Endothelial cell of umbilical vein (primary cell): Measurements from ENCODE around the gene MAP3K19. TPM values are rescaled to one million over a fixed set of nuclear protein-coding genes. Genes with fewer than 3 reads are reported as not detected.

ENCODE experiments used
- BruUV-seq: library from RNA; stranded (reverse); fragments of 400-500 nt; replicated peaks from 2 replicates; lab custom pipeline; 2021; lab: Mats Ljungman, UMichigan
- CTCF ChIA-PET: fragments of 300-600, 350-600 bp; sonication (Branson Sonifier 250); formaldehyde crosslinking; loops from one replicate; lab custom pipeline; 2021; ENCODE audit warnings: antibody characterized with exemption, inconsistent platforms; lab: Charles Lee
- POLR2A ChIA-PET: fragments of 300-600, 350-600 bp; sonication (Branson Sonifier 250); formaldehyde crosslinking; loops from one replicate; lab custom pipeline; 2021; ENCODE audit warnings: antibody characterized with exemption, inconsistent platforms; lab: Charles Lee
- DNase-seq: peaks from one replicate; pipeline ENCODE4 v3.0.0-alpha.2; 2011; ENCODE audit warnings: low read depth, low spot score
- FAIRE-seq: peaks from 2 replicates; lab custom pipeline; 2011; peaks lifted over from hg19 to GRCh38; lab: Jason Lieb, UNC
- H2AFZ ChIP-seq: 2 replicates; pipeline ENCODE4 v1.6.0; 2012; ENCODE audit warnings: low read depth, low read length, control low read depth, inconsistent platforms
- H3K27ac ChIP-seq: 2 replicates; pipeline ENCODE4 v1.5.1; 2011; ENCODE audit warnings: low read depth, mild to moderate bottlenecking, control low read depth, low read length, moderate library complexity; ENCODE audit not compliant: insufficient read depth
- H3K27me3 ChIP-seq, 2 experiments: 2 replicates each; pipeline versions ENCODE4 v1.6.0 to v1.6.1; 2011; ENCODE audit warnings: low read length in 2 of 2, mixed read lengths in 1 of 2; ENCODE audit not compliant: control insufficient read depth in 2 of 2, insufficient read depth in 2 of 2
- H3K36me3 ChIP-seq, 2 experiments: 2 replicates in 1 of 2; 3 replicates in 1 of 2; pipeline ENCODE4 v1.5.1; 2011; ENCODE audit warnings: low read length in 2 of 2, mild to moderate bottlenecking in 1 of 2, moderate library complexity in 1 of 2; ENCODE audit not compliant: control insufficient read depth in 2 of 2, insufficient read depth in 2 of 2; ENCODE audit errors: extremely low read depth in 1 of 2
- H3K4me1 ChIP-seq: 3 replicates; pipeline ENCODE4 v1.5.1; 2011; ENCODE audit warnings: mild to moderate bottlenecking, low read length; ENCODE audit not compliant: control insufficient read depth, insufficient read depth; ENCODE audit errors: extremely low read depth
- H3K4me2 ChIP-seq: 2 replicates; pipeline ENCODE4 v1.6.1; 2011; ENCODE audit warnings: low read length, control low read depth, mixed read lengths; ENCODE audit not compliant: insufficient read depth
- H3K4me3 ChIP-seq, 3 experiments: fragments of 200-600 bp in 1 of 3; sonication (generic), shearing (Covaris generic) in 1 of 3; replicated peaks in 1 of 3; 2 replicates each; pipeline ENCODE4 v1.5.1; 2011 to 2016; ENCODE audit warnings: control low read depth in 3 of 3, low read length in 3 of 3, mild to moderate bottlenecking in 2 of 3, inconsistent platforms in 1 of 3, low read depth in 1 of 3, moderate library complexity in 1 of 3; ENCODE audit not compliant: insufficient read depth in 1 of 3
- H3K79me2 ChIP-seq: 2 replicates; pipeline ENCODE4 v1.6.0; 2012; ENCODE audit warnings: low read length, inconsistent platforms; ENCODE audit not compliant: control insufficient read depth, insufficient read depth
- H3K9ac ChIP-seq: replicated peaks from 2 replicates; pipeline ENCODE3; 2011; ENCODE audit warnings: low read length, control low read depth; ENCODE audit not compliant: insufficient read depth; ENCODE audit errors: extremely low read depth
- H3K9me1 ChIP-seq: replicated peaks from 3 replicates; pipeline ENCODE4 v1.6.0; 2011; ENCODE audit warnings: mild to moderate bottlenecking, low read length; ENCODE audit not compliant: control insufficient read depth, insufficient read depth; ENCODE audit errors: extremely low read depth
- H3K9me3 ChIP-seq: replicated peaks from 2 replicates; pipeline ENCODE4 v1.5.1; 2012; ENCODE audit warnings: low read length, inconsistent platforms; ENCODE audit not compliant: control insufficient read depth, insufficient read depth
- H4K20me1 ChIP-seq: replicated peaks from 2 replicates; pipeline ENCODE3; 2011; ENCODE audit warnings: mild to moderate bottlenecking, low read length; ENCODE audit not compliant: control insufficient read depth, insufficient read depth; ENCODE audit errors: extremely low read depth
- CTCF ChIP-seq, 2 donors: IDR thresholded peaks; 1 replicate in 1 of 2; 2 replicates in 1 of 2; pipeline ENCODE4 v1.5.1; 2011; ENCODE audit warnings: low read length in 2 of 2, mild to moderate bottlenecking in 2 of 2, moderate library complexity in 2 of 2, control low read depth in 1 of 2, inconsistent platforms in 1 of 2, low read depth in 1 of 2; ENCODE audit not compliant: insufficient read depth in 1 of 2; ENCODE audit errors: extremely low read depth in 1 of 2
- EZH2 ChIP-seq: IDR thresholded peaks from 2 replicates; pipeline ENCODE4 v1.6.1; 2012; ENCODE audit warnings: borderline replicate concordance, low read depth, mild to moderate bottlenecking, moderate library complexity, low read length, inconsistent platforms; ENCODE audit not compliant: severe bottlenecking
- FOS ChIP-seq: IDR thresholded peaks from 2 replicates; pipeline ENCODE4 v1.6.1; 2011; ENCODE audit warnings: mild to moderate bottlenecking, low read length, moderate library complexity, borderline replicate concordance; ENCODE audit not compliant: insufficient read depth
- GATA2 ChIP-seq: IDR thresholded peaks from 2 replicates; pipeline ENCODE4 v1.7.0; 2011; ENCODE audit warnings: low read depth, mild to moderate bottlenecking, moderate library complexity, mixed read lengths, low read length; ENCODE audit not compliant: insufficient read length, insufficient read depth
- JUN ChIP-seq: IDR thresholded peaks from 2 replicates; pipeline ENCODE4 v1.6.1; 2011; ENCODE audit warnings: borderline replicate concordance, low read depth; ENCODE audit not compliant: insufficient read length, insufficient read depth
- MAX ChIP-seq: IDR thresholded peaks from 2 replicates; pipeline ENCODE4 v1.6.1; 2011; ENCODE audit not compliant: insufficient read depth, insufficient read length
- MYC ChIP-seq: IDR thresholded peaks from one replicate; pipeline ENCODE4 v1.6.1; 2011; ENCODE audit warnings: mild to moderate bottlenecking, low read depth, low read length
- POLR2A ChIP-seq: IDR thresholded peaks from 2 replicates; pipeline ENCODE4 v1.6.1; 2012; ENCODE audit warnings: low read depth, mild to moderate bottlenecking, control low read depth, low read length
- POLR2AphosphoS5 ChIP-seq: IDR thresholded peaks from 2 replicates; pipeline ENCODE4 v1.6.1; 2012; ENCODE audit warnings: low read depth, mild to moderate bottlenecking, control low read depth, low read length, moderate library complexity; ENCODE audit not compliant: insufficient read depth
- dilution Hi-C: fragments of 300-500 bp; cut with MboI; formaldehyde crosslinking; loops from one replicate; pipeline ENCODE4 v1.15.0; 2019; ENCODE audit warnings: low sequenced_read_pairs; ENCODE audit not compliant: extremely low pct_ligation_motif_present
- intact Hi-C: fragments of 100-400 bp; cut with micrococcal nuclease; formaldehyde crosslinking; loops from one replicate; pipeline ENCODE4 v1.10.0; 2022
- polyA plus RNA-seq, 4 experiments: library from polyadenylated mRNA; depleted of rRNA in 3 of 4; stranded (reverse) in 3 of 4; unstranded in 1 of 4; fragments of >200 nt; gene quantifications; 2 replicates each; pipeline versions ENCODE4 v1.2.1 to v1.2.3, GENCODE V29; 2011 to 2012; ENCODE audit warnings: missing spikeins in 1 of 4
- total RNA-seq: library from RNA; stranded (reverse); gene quantifications from 2 replicates; pipeline ENCODE4 v1.2.3, GENCODE V29; 2021

MAP3K19 gene
- total and polyA plus RNA-seq, 2 donors (not counting 3 experiments of a cell fraction or from before 2014, with no cell fraction given): not detected

GRCh38 chr2:135059577-135059976, 12.3 kb upstream of the MAP3K19 start:
- H3K4me3 ChIP-seq: no peak overlapping the region
- dilution Hi-C loops (no loop called here), intact Hi-C loops (no loop called here)
- peaks cover 6% of the 10 kb centered on the region for H4K20me1 ChIP-seq
- no peaks in the 10 kb centered on the region for H3K9me3 ChIP-seq
- no peak overlapping the region for H3K9ac ChIP-seq
- ChIA-PET POLR2A (no interaction called here), CTCF (interaction anchor here (1.2 kb wide), 1 partner anchor 22 kb away, joined by 3 read pairs; no protein-coding TSS in a partner anchor)
- peaks cover 12% of the 10 kb centered on the region for H3K4me1 ChIP-seq
- BruUV-seq: no TSS peak
- H3K4me2 ChIP-seq: no peak overlapping the region
- no peaks in the 10 kb centered on the region for H3K27me3 ChIP-seq
- no peak overlapping the region for H3K27ac ChIP-seq
- H3K9me1 ChIP-seq: no peaks in the 10 kb centered on the region
- H3K79me2 ChIP-seq: peaks cover 78% of the 10 kb centered on the region
- TF ChIP-seq MAX (no peak), POLR2AphosphoS5 (no peak), GATA2 (no peak), EZH2 (no peak), CTCF (IDR thresholded peaks at IDR 0.05; ENCODE audit: extremely low read depth in 1 of 2, insufficient read depth in 1 of 2, low read depth in 1 of 2, low read length in 2 of 2) (no peak), JUN (no peak), FOS (no peak), POLR2A (no peak), MYC (no peak)
- FAIRE-seq (no peak), DNase-seq (no peak)
- H3K36me3 ChIP-seq: peaks cover 0 to 5% of the 10 kb centered on the region in 2 experiments
- no peak overlapping the region for H2AFZ ChIP-seq
